NK-92 treated with Interleukin-12 subunit alpha and Interleukin-12 subunit beta, amount 100 ng/mL, for 24 hours (cell line): ENCODE data around the gene MAP3K2.
"Not testable (repeated sequence)": the region's sequence is repeated elsewhere in the genome, so short reads cannot be mapped to it uniquely, and the experiment has no call there.

Experiments used
- DNase-seq: peaks from one replicate; lab custom pipeline; 2025; lab: John Stamatoyannopoulos, UW

The MAP3K2 gene

GRCh38 chr2:127382831-127383230 lies 4.9 kb downstream of the MAP3K2 start:
- no peak for DNase-seq

GRCh38 chr2:127381762-127382161 lies 6.0 kb downstream of the MAP3K2 start:
- no peak for DNase-seq

- DNase-seq: no peak
These were observed 7.9 kb downstream of the MAP3K2 start for GRCh38 chr2:127379712-127380355.

GRCh38 chr2:127378720-127379119 lies 9.1 kb downstream of the MAP3K2 start:
- no peak for DNase-seq

- DNase-seq: no peak
These were observed 10.5 kb downstream of the MAP3K2 start for GRCh38 chr2:127377262-127377661.

- no peak for DNase-seq
These were observed 11.5 kb downstream of the MAP3K2 start for GRCh38 chr2:127376257-127376656.

GRCh38 chr2:127373362-127374083 lies 14.3 kb downstream of the MAP3K2 start:
- no peak for DNase-seq

GRCh38 chr2:127371037-127371436 lies 16.7 kb downstream of the MAP3K2 start:
- no peak for DNase-seq

GRCh38 chr2:127370010-127370409 lies 17.8 kb downstream of the MAP3K2 start:
- DNase-seq: no peak

GRCh38 chr2:127365211-127365643 lies 22.5 kb downstream of the MAP3K2 start:
- no peak for DNase-seq

- no peak for DNase-seq
These were observed 24.8 kb downstream of the MAP3K2 start for GRCh38 chr2:127362971-127363370.

- no peak for DNase-seq
These were observed 25.6 kb downstream of the MAP3K2 start for GRCh38 chr2:127361929-127362885.

GRCh38 chr2:127360242-127360641 lies 27.5 kb downstream of the MAP3K2 start:
- no peak for DNase-seq

- DNase-seq: no peak
These were observed 28.3 kb downstream of the MAP3K2 start for GRCh38 chr2:127359520-127359919.

- DNase-seq: no peak
These were observed 28.8 kb downstream of the MAP3K2 start for GRCh38 chr2:127358971-127359370.

GRCh38 chr2:127358044-127358443 lies 29.7 kb downstream of the MAP3K2 start:
- no peak for DNase-seq

GRCh38 chr2:127357591-127357990 lies 30.2 kb downstream of the MAP3K2 start:
- no peak for DNase-seq

- no peak for DNase-seq
These were observed 31.2 kb downstream of the MAP3K2 start for GRCh38 chr2:127356531-127356930.

GRCh38 chr2:127355407-127356008 lies 32.3 kb downstream of the MAP3K2 start:
- DNase-seq: no peak

GRCh38 chr2:127353873-127354676 lies 33.7 kb downstream of the MAP3K2 start:
- not testable (repeated sequence) for DNase-seq

GRCh38 chr2:127353223-127353622 lies 34.6 kb downstream of the MAP3K2 start:
- DNase-seq: not testable (repeated sequence)
